ENCODE measurements around the gene ZSWIM5.
"Not testable (repeated sequence)": the region's sequence is repeated elsewhere in the genome, so short reads cannot be mapped to it uniquely, and the experiment has no call there.

ZSWIM5 gene

GRCh38 chr1:45103534-45103933, 102.9 kb downstream of the ZSWIM5 start:
- no peak overlapping the region for H3K27ac ChIP-seq (ENCODE audit: poor library complexity, severe bottlenecking)
- no peaks in the 10 kb centered on the region for H3K27me3 ChIP-seq (ENCODE audit: insufficient read depth, poor library complexity, severe bottlenecking)
- no peak overlapping the region for H3K4me3 ChIP-seq (ENCODE audit: severe bottlenecking)
- H3K4me1 ChIP-seq (ENCODE audit: insufficient read depth, poor library complexity, severe bottlenecking), result no peaks in the 10 kb centered on the region
- DNase-seq (ENCODE audit: low spot score), result no peak
- H3K36me3 ChIP-seq (ENCODE audit: low read depth), result no peaks in the 10 kb centered on the region
- no peak for ATAC-seq (ENCODE audit: low read depth)
- no peaks in the 10 kb centered on the region for H3K9me3 ChIP-seq (ENCODE audit: severe bottlenecking)
- no peak for TF ChIP-seq CTCF (IDR thresholded peaks at IDR 0.05; ENCODE audit: poor library complexity, severe bottlenecking)

GRCh38 chr1:45101947-45102346, 104.5 kb downstream of the ZSWIM5 start:
- no peak overlapping the region for H3K27ac ChIP-seq (ENCODE audit: poor library complexity, severe bottlenecking)
- H3K4me3 ChIP-seq (ENCODE audit: severe bottlenecking), result no peak overlapping the region
- ATAC-seq (ENCODE audit: low read depth) (no peak), DNase-seq (ENCODE audit: low spot score) (no peak)
- no peak for TF ChIP-seq CTCF (IDR thresholded peaks at IDR 0.05; ENCODE audit: poor library complexity, severe bottlenecking)
- no peaks in the 10 kb centered on the region for H3K4me1 ChIP-seq (ENCODE audit: insufficient read depth, poor library complexity, severe bottlenecking)
- H3K27me3 ChIP-seq (ENCODE audit: insufficient read depth, poor library complexity, severe bottlenecking), result peaks cover 10% of the 10 kb centered on the region
- H3K9me3 ChIP-seq (ENCODE audit: severe bottlenecking), result no peaks in the 10 kb centered on the region
- H3K36me3 ChIP-seq (ENCODE audit: low read depth), result no peaks in the 10 kb centered on the region

- not testable (repeated sequence) for H3K36me3 ChIP-seq (ENCODE audit: low read depth); H3K9me3 ChIP-seq (ENCODE audit: severe bottlenecking); ATAC-seq (ENCODE audit: low read depth); DNase-seq (ENCODE audit: low spot score); H3K27ac ChIP-seq (ENCODE audit: poor library complexity, severe bottlenecking); H3K4me1 ChIP-seq (ENCODE audit: insufficient read depth, poor library complexity, severe bottlenecking); H3K4me3 ChIP-seq (ENCODE audit: severe bottlenecking)
- H3K27me3 ChIP-seq (ENCODE audit: insufficient read depth, poor library complexity, severe bottlenecking), result peaks cover 10% of the 10 kb centered on the region
Observed at GRCh38 chr1:45101528-45101927, 104.9 kb downstream of the ZSWIM5 start.

GRCh38 chr1:45097944-45098343, 108.5 kb downstream of the ZSWIM5 start:
- H3K27me3 ChIP-seq (ENCODE audit: insufficient read depth, poor library complexity, severe bottlenecking), result peaks cover 10% of the 10 kb centered on the region
- DNase-seq (ENCODE audit: low spot score) (no peak), ATAC-seq (ENCODE audit: low read depth) (no peak)
- no peaks in the 10 kb centered on the region for H3K36me3 ChIP-seq (ENCODE audit: low read depth)
- no peak overlapping the region for H3K27ac ChIP-seq (ENCODE audit: poor library complexity, severe bottlenecking)
- no peak for TF ChIP-seq CTCF (IDR thresholded peaks at IDR 0.05; ENCODE audit: poor library complexity, severe bottlenecking)
- H3K9me3 ChIP-seq (ENCODE audit: severe bottlenecking), result no peaks in the 10 kb centered on the region
- no peaks in the 10 kb centered on the region for H3K4me1 ChIP-seq (ENCODE audit: insufficient read depth, poor library complexity, severe bottlenecking)
- no peak overlapping the region for H3K4me3 ChIP-seq (ENCODE audit: severe bottlenecking)

- Histone ChIP-seq H3K9me3 (ENCODE audit: severe bottlenecking) (no peaks in the 10 kb centered on the region), H3K27ac (ENCODE audit: poor library complexity, severe bottlenecking) (no peak overlapping the region), H3K4me1 (ENCODE audit: insufficient read depth, poor library complexity, severe bottlenecking) (no peaks in the 10 kb centered on the region), H3K4me3 (ENCODE audit: severe bottlenecking) (no peak overlapping the region), H3K36me3 (ENCODE audit: low read depth) (no peaks in the 10 kb centered on the region), H3K27me3 (ENCODE audit: insufficient read depth, poor library complexity, severe bottlenecking) (peaks cover 10% of the 10 kb centered on the region)
- DNase-seq (ENCODE audit: low spot score) (no peak), ATAC-seq (ENCODE audit: low read depth) (no peak)
- no peak for TF ChIP-seq CTCF (IDR thresholded peaks at IDR 0.05; ENCODE audit: poor library complexity, severe bottlenecking)
Observed at GRCh38 chr1:45097079-45097478, 109.3 kb downstream of the ZSWIM5 start.

All from RWPE2 (cell line).